ENCODE data around the gene CRELD2. TPM values are rescaled to one million over a fixed set of nuclear protein-coding genes. Genes with fewer than 3 reads are reported as not detected.

CRELD2 gene
- total and polyA plus RNA-seq, 2 of the 13 experiments (the other 11 are each of a cell fraction or from before 2014, with no cell fraction given), result 17.2 to 44.7 TPM

GRCh38 chr22:49955581-49956417, 37.4 kb downstream of the CRELD2 start (continued):
- TF ChIP-seq NR2C2 (CRISPR knock-in tag; IDR thresholded peaks at IDR 0.05; ENCODE audit: borderline replicate concordance) (0 out of 2 replicates have a peak, but pooled peaks have one; percentile 52), RELA (CRISPR knock-in tag; IDR thresholded peaks at IDR 0.05) (peak; percentile 42; the same call in 1 of the 2 replicates), ZC3H13 (CRISPR knock-in tag; IDR thresholded peaks at IDR 0.05) (peak; percentile 23; the same call in 1 of the 2 replicates), NR2F1 (CRISPR knock-in tag; IDR thresholded peaks at IDR 0.05) (peak; percentile 51 to 78; a peak in 2 of 4 replicates), ZNF766 (CRISPR knock-in tag; IDR thresholded peaks at IDR 0.05; ENCODE audit: borderline replicate concordance) (0 out of 2 replicates have a peak, but pooled peaks have one; percentile 0), ZSCAN25 (CRISPR knock-in tag; IDR thresholded peaks at IDR 0.05) (0 out of 2 replicates have a peak, but pooled peaks have one; percentile 30), HNRNPL (IDR thresholded peaks at IDR 0.05; ENCODE audit: low read depth, low read length) (peak; percentile 84; the same call in 1 of the 2 replicates), ARID5B (CRISPR knock-in tag; IDR thresholded peaks at IDR 0.05) (peak; percentile 35; the same call in 1 of the 2 replicates), SOX6 (IDR thresholded peaks at IDR 0.05) (no peak), SOX6 (CRISPR knock-in tag; IDR thresholded peaks at IDR 0.05) (peak; percentile 61), ZNF775 (CRISPR knock-in tag; IDR thresholded peaks at IDR 0.05; ENCODE audit: borderline replicate concordance) (no peak), NFE2L2 (IDR thresholded peaks at IDR 0.05; ENCODE audit: low read length) (no peak), ZFX (CRISPR knock-in tag; IDR thresholded peaks at IDR 0.05; ENCODE audit: low read depth) (peak; percentile 79), ZNF687 (CRISPR knock-in tag; IDR thresholded peaks at IDR 0.05) (peak; percentile 88), HDAC2 (CRISPR knock-in tag; IDR thresholded peaks at IDR 0.05) (peak; percentile 52; the same call in 1 of the 2 replicates), CBFB (CRISPR knock-in tag; IDR thresholded peaks at IDR 0.05) (peak; percentile 34; the same call in 1 of the 2 replicates), SMC3 (IDR thresholded peaks at IDR 0.05; ENCODE audit: low read length) (no peak), ARNTL (CRISPR knock-in tag; IDR thresholded peaks at IDR 0.05) (no peak), PBX2 (CRISPR knock-in tag; IDR thresholded peaks at IDR 0.05) (no peak), NCOA2 (CRISPR knock-in tag; IDR thresholded peaks at IDR 0.05) (peak; percentile 61; the same call in 1 of the 2 replicates)

All from HepG2 (cell line).